K562 (cell line): ENCODE data around the gene HMBS. TPM values are rescaled to one million over a fixed set of nuclear protein-coding genes. Genes with fewer than 3 reads are reported as not detected.

Experiments used
- ARHGAP35 ChIP-seq: fragments of 450-650 bp; IDR thresholded peaks from 2 replicates; pipeline ENCODE4 v1.6.1; 2018; ENCODE audit not compliant: partially characterized antibody
- ASH1L ChIP-seq: fragments of 450-650 bp; IDR thresholded peaks from 2 replicates; pipeline ENCODE4 v1.6.1; 2018; ENCODE audit warnings: borderline replicate concordance, mild to moderate bottlenecking, low read depth; ENCODE audit not compliant: partially characterized antibody
- BRF2 ChIP-seq: IDR thresholded peaks from 3 replicates; pipeline ENCODE4 v1.6.1; 2011; ENCODE audit warnings: borderline replicate concordance, mild to moderate bottlenecking; ENCODE audit not compliant: insufficient read length, insufficient read depth
- CGGBP1 ChIP-seq: fragments of 250-450 bp; sonication (Bioruptor Pico); IDR thresholded peaks from 2 replicates; pipeline ENCODE4 v1.9.0; 2021; ENCODE audit warnings: mild to moderate bottlenecking
- CREB3L1 ChIP-seq: fragments of 450-650 bp; IDR thresholded peaks from 2 replicates; pipeline ENCODE4 v1.6.1; 2014; ENCODE audit warnings: low read depth, mild to moderate bottlenecking, moderate library complexity, borderline replicate concordance
- E2F3 ChIP-seq: fragments of 250-450 bp; sonication (Bioruptor Pico); IDR thresholded peaks from 2 replicates; pipeline ENCODE4 v1.4.0; 2020; ENCODE audit warnings: mild to moderate bottlenecking
- HLTF ChIP-seq: fragments of 450-650 bp; IDR thresholded peaks from 2 replicates; pipeline ENCODE4 v1.6.1; 2016
- IFI16 ChIP-seq: fragments of 250-450 bp; sonication (Bioruptor Pico); IDR thresholded peaks from 2 replicates; pipeline ENCODE4 v2.1.2; 2022; ENCODE audit warnings: mild to moderate bottlenecking, inconsistent platforms
- IRF1 ChIP-seq: sonication (generic); formaldehyde crosslinking; IDR thresholded peaks from 2 replicates; pipeline ENCODE4 v1.8.0; 2022; ENCODE audit warnings: missing genetic modification reagents, mild to moderate bottlenecking, borderline replicate concordance
- KDM2B ChIP-seq: fragments of 250-450 bp; sonication (Bioruptor Pico); IDR thresholded peaks from 2 replicates; pipeline ENCODE4 v1.8.0; 2021; ENCODE audit warnings: mild to moderate bottlenecking, moderate library complexity
- MLX ChIP-seq, 2 experiments: fragments of 450-650 bp in 1 of 2; sonication (generic) in 1 of 2; formaldehyde crosslinking; conservative IDR thresholded peaks; 2 replicates each; pipeline versions ENCODE4 v1.4.0 to v1.8.1; 2020 to 2022; ENCODE audit warnings: mild to moderate bottlenecking in 1 of 2, missing genetic modification reagents in 1 of 2
- RFX5 ChIP-seq: IDR thresholded peaks from 2 replicates; pipeline ENCODE4 v1.6.1; 2011; ENCODE audit warnings: low read depth, mild to moderate bottlenecking, improper control_type of control experiment, low read length
- SIN3A ChIP-seq, 2 experiments: fragments of 150-350 bp in 1 of 2; IDR thresholded peaks; 2 replicates each; pipeline ENCODE4 v1.6.1; 2011 to 2016; ENCODE audit warnings: borderline replicate concordance in 2 of 2, low read depth in 2 of 2, low read length in 2 of 2, mild to moderate bottlenecking in 2 of 2, moderate library complexity in 2 of 2; ENCODE audit not compliant: control insufficient read depth in 1 of 2
- SRSF9 ChIP-seq: fragments of 200-400 bp; formaldehyde crosslinking; IDR thresholded peaks from 2 replicates; pipeline ENCODE4 v1.6.1; 2017; ENCODE audit warnings: low read depth, low read length, borderline replicate concordance
- TEAD1 ChIP-seq, 2 experiments: fragments of 450-650 bp in 1 of 2; sonication (generic) in 1 of 2; formaldehyde crosslinking; IDR thresholded peaks; 2 replicates each; pipeline versions ENCODE4 v1.4.0 to v1.8.0; 2020 to 2022; ENCODE audit warnings: mild to moderate bottlenecking in 2 of 2, missing genetic modification reagents in 1 of 2
- TSHZ1 ChIP-seq: fragments of 250-450 bp; sonication (Bioruptor Pico); IDR thresholded peaks from 2 replicates; pipeline ENCODE4 v1.4.0; 2020; ENCODE audit warnings: mild to moderate bottlenecking, moderate library complexity
- ZFX ChIP-seq: sonication (generic); formaldehyde crosslinking; IDR thresholded peaks from 2 replicates; pipeline ENCODE4 v1.8.0; 2022; ENCODE audit warnings: mild to moderate bottlenecking, missing genetic modification reagents, moderate library complexity
- ZNF431 ChIP-seq: sonication (generic); formaldehyde crosslinking; IDR thresholded peaks from 2 replicates; pipeline ENCODE4 v1.8.0; 2022; ENCODE audit warnings: mild to moderate bottlenecking, missing genetic modification reagents
- ZNF57 ChIP-seq: fragments of 450-650 bp; formaldehyde crosslinking; IDR thresholded peaks from 2 replicates; pipeline ENCODE4 v1.4.0; 2020; ENCODE audit warnings: mild to moderate bottlenecking, moderate library complexity
- polyA plus RNA-seq, 8 experiments: library from polyadenylated mRNA; depleted of rRNA in 4 of 8; stranded (reverse) in 5 of 8; unstranded in 3 of 8; fragments of >200 nt; fragmentation: Nextera tagmentation in 2 of 8; fragmentation: Illumina TruSeq in 1 of 8; extraction: Ambion mirVana in 2 of 8; extraction: Trizol in 1 of 8; gene quantifications; 2 replicates each; pipeline versions ENCODE4 v1.2.1 to v1.2.3, GENCODE V29; 2011 to 2014; ENCODE audit warnings: inconsistent platforms in 1 of 8, missing spikeins in 1 of 8
- total RNA-seq, 7 experiments: library from RNA; depleted of rRNA in 6 of 7; stranded (reverse); fragments of >200 nt in 6 of 7; fragmentation: Illumina TruSeq in 2 of 7; extraction: Trizol in 2 of 7; gene quantifications; 2 replicates each; pipeline versions ENCODE4 v1.2.1 to v1.2.3, GENCODE V29; 2011 to 2021; ENCODE audit warnings: low replicate concordance in 1 of 7

HMBS gene
- total and polyA plus RNA-seq, 9 of the 15 experiments (the other 6 are each of a cell fraction or from before 2014, with no cell fraction given), result 56.9 to 385 (median 286) TPM

- no peak; the same call in 1 of the 2 replicates for TF ChIP-seq CREB3L1
- peak; percentile 56 to 67; a peak in 3 of 4 replicates for TF ChIP-seq TEAD1 (CRISPR knock-in tag; IDR thresholded peaks at IDR 0.05)
- no peak for TF ChIP-seq MLX (CRISPR knock-in tag; conservative IDR thresholded peaks at IDR 0.05)
- TF ChIP-seq E2F3, result no peak
- no peak for TF ChIP-seq IRF1 (CRISPR knock-in tag)
- TF ChIP-seq CGGBP1 (CRISPR knock-in tag), result 0 out of 2 replicates have a peak, but pooled peaks have one; percentile 23
- peak; percentile 90 for TF ChIP-seq HLTF
- TF ChIP-seq BRF2, result no peak
- no peak for TF ChIP-seq SRSF9
- no peak for TF ChIP-seq RFX5
- TF ChIP-seq ZFX (CRISPR knock-in tag), result peak; percentile 53; the same call in 1 of the 2 replicates
- no peak for TF ChIP-seq IFI16 (CRISPR knock-in tag)
- no peak for TF ChIP-seq KDM2B (CRISPR knock-in tag)
- peak in 1 of 2 experiments; percentile 94; a peak in 3 of 4 replicates for TF ChIP-seq SIN3A (IDR thresholded peaks at IDR 0.05; ENCODE audit: borderline replicate concordance in 2 of 2, control insufficient read depth in 1 of 2, low read depth in 2 of 2, low read length in 2 of 2)
- no peak for TF ChIP-seq ZNF431
- no peak for TF ChIP-seq TSHZ1 (CRISPR knock-in tag)
- no peak for TF ChIP-seq ASH1L
- TF ChIP-seq ZNF57, result no peak
- no peak for TF ChIP-seq ARHGAP35
Observed at GRCh38 chr11:119087747-119088241, 3.1 kb downstream of the HMBS start (continued).
